ENCODE results near the gene SMPD2.

DNA sequence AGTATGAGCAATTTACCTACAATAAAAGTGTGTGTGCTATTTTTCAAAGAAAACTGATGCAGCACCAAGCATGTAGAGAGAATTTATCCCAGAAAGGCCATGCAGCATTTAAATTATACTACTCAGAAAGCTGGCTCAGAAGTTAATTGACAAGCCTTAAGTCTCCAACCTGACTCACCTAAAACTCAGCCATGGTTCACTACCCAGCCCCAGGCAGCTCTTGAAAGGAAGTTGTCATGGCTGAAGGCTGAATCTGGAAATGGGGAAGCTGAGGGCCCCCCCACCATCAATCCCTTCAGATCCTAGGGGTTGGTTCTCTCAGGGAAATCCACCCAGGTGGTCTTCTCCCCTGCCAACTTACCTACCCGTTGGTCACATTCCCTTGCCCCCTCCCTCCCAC is 19.8 kb upstream of the SMPD2 start:
- TF ChIP-seq POLR2A (IDR thresholded peaks at IDR 0.05): no peak
- TF ChIP-seq, protein P1, sequence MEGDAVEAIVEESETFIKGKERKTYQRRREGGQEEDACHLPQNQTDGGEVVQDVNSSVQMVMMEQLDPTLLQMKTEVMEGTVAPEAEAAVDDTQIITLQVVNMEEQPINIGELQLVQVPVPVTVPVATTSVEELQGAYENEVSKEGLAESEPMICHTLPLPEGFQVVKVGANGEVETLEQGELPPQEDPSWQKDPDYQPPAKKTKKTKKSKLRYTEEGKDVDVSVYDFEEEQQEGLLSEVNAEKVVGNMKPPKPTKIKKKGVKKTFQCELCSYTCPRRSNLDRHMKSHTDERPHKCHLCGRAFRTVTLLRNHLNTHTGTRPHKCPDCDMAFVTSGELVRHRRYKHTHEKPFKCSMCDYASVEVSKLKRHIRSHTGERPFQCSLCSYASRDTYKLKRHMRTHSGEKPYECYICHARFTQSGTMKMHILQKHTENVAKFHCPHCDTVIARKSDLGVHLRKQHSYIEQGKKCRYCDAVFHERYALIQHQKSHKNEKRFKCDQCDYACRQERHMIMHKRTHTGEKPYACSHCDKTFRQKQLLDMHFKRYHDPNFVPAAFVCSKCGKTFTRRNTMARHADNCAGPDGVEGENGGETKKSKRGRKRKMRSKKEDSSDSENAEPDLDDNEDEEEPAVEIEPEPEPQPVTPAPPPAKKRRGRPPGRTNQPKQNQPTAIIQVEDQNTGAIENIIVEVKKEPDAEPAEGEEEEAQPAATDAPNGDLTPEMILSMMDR (IDR thresholded peaks at IDR 0.05): no peak
- no peak for TF ChIP-seq EP300 (IDR thresholded peaks at IDR 0.05)

All from ovary (tissue), 3 donors.